Measurements from ENCODE around the gene USP9X.
"Not testable (repeated sequence)": the region's sequence is repeated elsewhere in the genome, so short reads cannot be mapped to it uniquely, and the experiment has no call there.

USP9X gene

GRCh38 chrX:41121766-41122165 lies 36.5 kb downstream of the USP9X start:
- DNase-seq (ENCODE audit: low read depth in 1 of 2, low spot score in 1 of 2) = no peak

- no peak for DNase-seq (ENCODE audit: low read depth in 1 of 2, low spot score in 1 of 2)
Measured at GRCh38 chrX:41122664-41123257, 37.5 kb downstream of the USP9X start.

- no peak for DNase-seq (ENCODE audit: low read depth in 1 of 2, low spot score in 1 of 2)
Measured at GRCh38 chrX:41127477-41128192, 42.4 kb downstream of the USP9X start.

- no peak for DNase-seq (ENCODE audit: low read depth in 1 of 2, low spot score in 1 of 2)
Measured at GRCh38 chrX:41128955-41129354, 43.7 kb downstream of the USP9X start.

GRCh38 chrX:41131766-41132165 lies 46.5 kb downstream of the USP9X start:
- DNase-seq (ENCODE audit: low read depth in 1 of 2, low spot score in 1 of 2) = no peak

GRCh38 chrX:41133551-41133950 lies 48.3 kb downstream of the USP9X start:
- no peak for DNase-seq (ENCODE audit: low read depth in 1 of 2, low spot score in 1 of 2)

- no peak for DNase-seq (ENCODE audit: low read depth in 1 of 2, low spot score in 1 of 2)
Measured at GRCh38 chrX:41137589-41137988, 52.3 kb downstream of the USP9X start.

- no peak for DNase-seq (ENCODE audit: low read depth in 1 of 2, low spot score in 1 of 2)
Measured at GRCh38 chrX:41142130-41142910, 57.1 kb downstream of the USP9X start.

GRCh38 chrX:41144873-41145272 lies 59.6 kb downstream of the USP9X start:
- no peak for DNase-seq (ENCODE audit: low read depth in 1 of 2, low spot score in 1 of 2)

GRCh38 chrX:41145920-41146608 lies 60.8 kb downstream of the USP9X start:
- no peak for DNase-seq (ENCODE audit: low read depth in 1 of 2, low spot score in 1 of 2)

GRCh38 chrX:41148553-41148952 lies 63.3 kb downstream of the USP9X start:
- DNase-seq (ENCODE audit: low read depth in 1 of 2, low spot score in 1 of 2) = no peak

GRCh38 chrX:41150043-41150442 lies 64.8 kb downstream of the USP9X start:
- DNase-seq (ENCODE audit: low read depth in 1 of 2, low spot score in 1 of 2) = no peak

- DNase-seq (ENCODE audit: low read depth in 1 of 2, low spot score in 1 of 2) = not testable (repeated sequence)
Measured at GRCh38 chrX:41151726-41152125, 66.5 kb downstream of the USP9X start.

- DNase-seq (ENCODE audit: low read depth in 1 of 2, low spot score in 1 of 2) = no peak
Measured at GRCh38 chrX:41152221-41152620, 67.0 kb downstream of the USP9X start.

GRCh38 chrX:41153448-41153847 lies 68.2 kb downstream of the USP9X start:
- no peak for DNase-seq (ENCODE audit: low read depth in 1 of 2, low spot score in 1 of 2)

- DNase-seq (ENCODE audit: low read depth in 1 of 2, low spot score in 1 of 2) = no peak
Measured at GRCh38 chrX:41153957-41154356, 68.7 kb downstream of the USP9X start.

- DNase-seq (ENCODE audit: low read depth in 1 of 2, low spot score in 1 of 2) = no peak
Measured at GRCh38 chrX:41164449-41164848, 79.2 kb downstream of the USP9X start.

- DNase-seq (ENCODE audit: low read depth in 1 of 2, low spot score in 1 of 2) = no peak
Measured at GRCh38 chrX:41167888-41168287, 82.6 kb downstream of the USP9X start.

GRCh38 chrX:41176263-41176662 lies 91.0 kb downstream of the USP9X start:
- no peak for DNase-seq (ENCODE audit: low read depth in 1 of 2, low spot score in 1 of 2)

GRCh38 chrX:41177297-41177696 lies 92.1 kb downstream of the USP9X start:
- DNase-seq (ENCODE audit: low read depth in 1 of 2, low spot score in 1 of 2) = no peak

GRCh38 chrX:41178201-41178600 lies 93.0 kb downstream of the USP9X start:
- DNase-seq (ENCODE audit: low read depth in 1 of 2, low spot score in 1 of 2) = no peak

Measured in stimulated activated CD4-positive, alpha-beta T cell treated with anti-CD3 and anti-CD28 coated beads, Interleukin-15, amount 100 ng/mL, for 1 hour (primary cell).